GM21381 (cell line): ENCODE data around the gene NCKAP5L.

Experiments used
- ATAC-seq: cut with Tn5 transposase; IDR thresholded peaks from one replicate; pipeline ENCODE4 v1.9.1; 2021; ENCODE audit warnings: mild to moderate bottlenecking, moderate library complexity; ENCODE audit not compliant: unreplicated experiment

Gene NCKAP5L

GRCh38 chr12:49824895-49825294, 3.3 kb downstream of the NCKAP5L start:
- ATAC-seq = no peak

GRCh38 chr12:49824416-49824815, 3.8 kb downstream of the NCKAP5L start:
- no peak for ATAC-seq

- ATAC-seq = no peak
Measured at GRCh38 chr12:49823951-49824350, 4.3 kb downstream of the NCKAP5L start.

GRCh38 chr12:49823350-49823749, 4.9 kb downstream of the NCKAP5L start:
- ATAC-seq = no peak

GRCh38 chr12:49821373-49822287, 6.6 kb downstream of the NCKAP5L start:
- no peak for ATAC-seq

GRCh38 chr12:49819786-49820185, 8.4 kb downstream of the NCKAP5L start:
- ATAC-seq = no peak

GRCh38 chr12:49818241-49818895, 9.8 kb downstream of the NCKAP5L start:
- no peak for ATAC-seq

GRCh38 chr12:49813131-49813530, 15.1 kb downstream of the NCKAP5L start:
- no peak for ATAC-seq

- ATAC-seq = no peak
Measured at GRCh38 chr12:49811961-49812401, 16.2 kb downstream of the NCKAP5L start.

GRCh38 chr12:49811136-49811535, 17.1 kb downstream of the NCKAP5L start:
- ATAC-seq = no peak

- ATAC-seq = no peak
Measured at GRCh38 chr12:49809906-49810389, 18.3 kb downstream of the NCKAP5L start.

GRCh38 chr12:49809381-49809905, 18.8 kb downstream of the NCKAP5L start:
- ATAC-seq = no peak

- no peak for ATAC-seq
Measured at GRCh38 chr12:49808686-49809380, 19.4 kb downstream of the NCKAP5L start.

- no peak for ATAC-seq
Measured at GRCh38 chr12:49807991-49808580, 20.1 kb downstream of the NCKAP5L start.

GRCh38 chr12:49806877-49807276, 21.3 kb downstream of the NCKAP5L start:
- ATAC-seq = no peak

GRCh38 chr12:49806321-49806813, 21.8 kb downstream of the NCKAP5L start:
- ATAC-seq = no peak

GRCh38 chr12:49805409-49805808, 22.8 kb downstream of the NCKAP5L start:
- no peak for ATAC-seq

GRCh38 chr12:49804821-49805220, 23.4 kb downstream of the NCKAP5L start:
- no peak for ATAC-seq

- ATAC-seq = no peak
Measured at GRCh38 chr12:49803693-49804450, 24.3 kb downstream of the NCKAP5L start.
